ENCODE results near the gene NEK9. TPM values are rescaled to one million over a fixed set of nuclear protein-coding genes. Genes with fewer than 3 reads are reported as not detected.

NEK9 gene
- total RNA-seq, 1 donor from 2014 or later: 123 TPM

DNA sequence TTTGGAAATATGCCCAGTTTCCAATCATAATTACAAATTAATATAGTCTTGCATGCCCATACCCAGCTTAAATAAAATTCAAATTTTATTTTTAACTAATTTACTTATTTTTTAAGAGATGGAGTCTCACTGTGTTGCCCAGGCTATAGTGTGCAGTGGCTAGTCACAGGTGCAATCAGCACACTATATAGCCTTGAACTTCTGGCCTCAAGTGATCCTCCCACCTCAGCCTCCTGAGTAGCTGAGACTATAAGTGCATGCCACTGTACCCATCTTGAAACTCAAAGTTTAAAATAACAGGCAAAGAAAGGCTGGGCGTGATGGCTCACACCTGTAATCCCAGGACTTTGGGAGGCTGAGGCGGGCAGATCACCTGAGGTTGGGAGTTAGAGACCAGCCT is 85.9 kb downstream of the NEK9 start:
- H3K4me3 ChIP-seq: no peak overlapping the region
- peaks cover 53% of the 10 kb centered on the region for H3K36me3 ChIP-seq
- H3K27me3 ChIP-seq (ENCODE audit: low read depth): no peaks in the 10 kb centered on the region
- H3K4me1 ChIP-seq: peaks cover 25% of the 10 kb centered on the region
- no peak overlapping the region for H3K27ac ChIP-seq (replicated peaks)
- no peaks in the 10 kb centered on the region for H3K9me3 ChIP-seq (replicated peaks)
- intact Hi-C loops (cut with micrococcal nuclease): no loop called here
- DNase-seq: no peak
- TF ChIP-seq, protein P1, sequence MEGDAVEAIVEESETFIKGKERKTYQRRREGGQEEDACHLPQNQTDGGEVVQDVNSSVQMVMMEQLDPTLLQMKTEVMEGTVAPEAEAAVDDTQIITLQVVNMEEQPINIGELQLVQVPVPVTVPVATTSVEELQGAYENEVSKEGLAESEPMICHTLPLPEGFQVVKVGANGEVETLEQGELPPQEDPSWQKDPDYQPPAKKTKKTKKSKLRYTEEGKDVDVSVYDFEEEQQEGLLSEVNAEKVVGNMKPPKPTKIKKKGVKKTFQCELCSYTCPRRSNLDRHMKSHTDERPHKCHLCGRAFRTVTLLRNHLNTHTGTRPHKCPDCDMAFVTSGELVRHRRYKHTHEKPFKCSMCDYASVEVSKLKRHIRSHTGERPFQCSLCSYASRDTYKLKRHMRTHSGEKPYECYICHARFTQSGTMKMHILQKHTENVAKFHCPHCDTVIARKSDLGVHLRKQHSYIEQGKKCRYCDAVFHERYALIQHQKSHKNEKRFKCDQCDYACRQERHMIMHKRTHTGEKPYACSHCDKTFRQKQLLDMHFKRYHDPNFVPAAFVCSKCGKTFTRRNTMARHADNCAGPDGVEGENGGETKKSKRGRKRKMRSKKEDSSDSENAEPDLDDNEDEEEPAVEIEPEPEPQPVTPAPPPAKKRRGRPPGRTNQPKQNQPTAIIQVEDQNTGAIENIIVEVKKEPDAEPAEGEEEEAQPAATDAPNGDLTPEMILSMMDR (IDR thresholded peaks at IDR 0.05; ENCODE audit: borderline replicate concordance): no peak

DNA sequence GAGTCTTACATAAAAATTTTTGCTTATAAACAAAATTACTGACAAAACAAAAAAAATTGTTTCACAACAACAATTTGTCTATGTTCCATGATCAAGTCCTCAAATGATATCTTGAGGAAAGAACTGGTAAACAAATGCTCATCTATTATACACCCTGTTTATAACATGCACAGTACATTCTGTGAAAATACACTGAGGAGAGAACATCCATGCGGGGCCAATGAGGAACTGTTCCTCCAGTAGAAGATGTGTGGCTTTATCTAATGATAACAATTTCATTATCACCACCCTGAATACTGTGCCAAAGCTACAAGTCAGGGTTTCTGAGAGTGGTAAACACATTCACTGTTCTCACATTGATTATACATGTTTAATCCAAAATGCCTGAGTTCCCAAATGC is 86.3 kb downstream of the NEK9 start:
- H3K36me3 ChIP-seq: peaks cover 57% of the 10 kb centered on the region
- H3K9me3 ChIP-seq (replicated peaks): no peaks in the 10 kb centered on the region
- H3K4me1 ChIP-seq: peaks cover 21% of the 10 kb centered on the region
- DNase-seq: no peak
- H3K27me3 ChIP-seq (ENCODE audit: low read depth): no peaks in the 10 kb centered on the region
- TF ChIP-seq, protein P1 (IDR thresholded peaks at IDR 0.05; ENCODE audit: borderline replicate concordance): no peak
- no peak overlapping the region for H3K4me3 ChIP-seq
- H3K27ac ChIP-seq (replicated peaks): no peak overlapping the region
- intact Hi-C loops (cut with micrococcal nuclease): no loop called here

DNA sequence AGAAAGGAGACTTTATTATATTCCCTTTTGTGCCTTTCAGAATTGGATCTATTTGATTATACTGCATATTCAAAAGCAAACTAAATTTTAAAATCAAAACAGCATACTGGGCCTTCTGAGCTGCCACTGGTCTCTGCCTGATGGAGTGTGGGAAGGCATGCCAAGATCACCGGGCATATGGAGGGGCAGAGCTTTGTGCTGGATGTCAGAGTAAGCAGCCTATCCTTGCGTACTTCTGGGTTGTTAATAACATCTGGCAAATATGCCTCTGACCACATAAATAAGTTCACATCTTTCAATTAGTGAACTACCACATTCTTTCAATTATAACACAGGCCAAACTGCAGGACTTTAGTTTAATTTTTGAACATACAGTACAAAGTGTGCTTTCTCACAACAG is 93.9 kb downstream of the NEK9 start:
- intact Hi-C loops (cut with micrococcal nuclease): no loop called here
- H3K9me3 ChIP-seq (replicated peaks): no peaks in the 10 kb centered on the region
- H3K4me3 ChIP-seq: no peak overlapping the region

DNA sequence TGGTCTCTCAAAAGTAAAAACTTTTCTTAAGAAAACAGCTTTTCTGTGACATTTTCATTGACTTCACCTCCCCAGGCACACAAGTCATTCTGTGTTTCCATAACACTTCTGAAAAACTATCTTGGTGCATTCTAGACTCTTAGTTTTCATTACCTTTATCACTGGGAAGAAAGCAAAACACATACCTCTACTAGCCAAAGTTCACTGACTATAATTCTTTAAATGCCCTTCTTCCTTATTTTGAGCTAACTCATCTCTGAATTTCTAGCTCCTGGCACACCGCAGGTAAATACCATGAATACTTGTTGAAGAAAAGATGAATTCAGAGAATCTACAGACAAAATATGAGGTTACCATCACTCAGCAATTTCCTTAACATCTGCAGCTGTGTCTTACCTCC is 96.7 kb downstream of the NEK9 start:
- H3K9me3 ChIP-seq (replicated peaks): no peaks in the 10 kb centered on the region
- H3K4me3 ChIP-seq: no peak overlapping the region
- H3K36me3 ChIP-seq: peaks cover 70% of the 10 kb centered on the region
- TF ChIP-seq, protein P1 (IDR thresholded peaks at IDR 0.05; ENCODE audit: borderline replicate concordance): no peak
- no peak overlapping the region for H3K27ac ChIP-seq (replicated peaks)
- DNase-seq: no peak
- no peaks in the 10 kb centered on the region for H3K27me3 ChIP-seq (ENCODE audit: low read depth)
- intact Hi-C loops (cut with micrococcal nuclease): no loop called here
- no peaks in the 10 kb centered on the region for H3K4me1 ChIP-seq

More for the DNA sequence above, 93.9 kb downstream of the NEK9 start:
- Histone ChIP-seq H3K27ac (replicated peaks) (no peak overlapping the region), H3K4me1 (no peaks in the 10 kb centered on the region), H3K36me3 (peaks cover 95% of the 10 kb centered on the region), H3K27me3 (ENCODE audit: low read depth) (no peaks in the 10 kb centered on the region)
- no peak for DNase-seq
- TF ChIP-seq, protein P1 (IDR thresholded peaks at IDR 0.05; ENCODE audit: borderline replicate concordance): no peak

Other genes with a start within 250 kb of the NEK9 start
- 230 TPM for gene DLST, start 245.1 kb downstream of the NEK9 start, total RNA-seq
- gene RPS6KL1, start 203.8 kb downstream of the NEK9 start, total RNA-seq: 20.5 TPM
- gene PGF, start 171.5 kb downstream of the NEK9 start, total RNA-seq: 4.2 TPM
- gene EIF2B2, start 124.1 kb downstream of the NEK9 start, total RNA-seq: 31.5 TPM
- gene MLH3, start 75.6 kb downstream of the NEK9 start, total RNA-seq: 18.2 TPM
- 14.0 TPM for gene ACYP1, start 63.0 kb downstream of the NEK9 start, total RNA-seq
- 10.5 TPM for gene ZC2HC1C, start 57.4 kb downstream of the NEK9 start, total RNA-seq
- gene TMED10, start 49.6 kb upstream of the NEK9 start, total RNA-seq: 278 TPM
- 9.7 TPM for gene FOS, start 151.8 kb upstream of the NEK9 start, total RNA-seq

Measured in left ventricle myocardium inferior (tissue), 1 donor.